OCI-LY1 (cell line): ENCODE data around the gene OR13C8.

Experiments used
- H2AFZ ChIP-seq: fragments of 200-600 bp; sonication (generic), shearing (Covaris generic); 2 replicates; pipeline ENCODE4 v1.6.0; 2014; ENCODE audit warnings: antibody characterized with exemption, mild to moderate bottlenecking, low read length
- H3F3A ChIP-seq: fragments of 200-600 bp; sonication (generic), shearing (Covaris generic); 2 replicates; pipeline ENCODE4 v1.6.0; 2014; ENCODE audit warnings: mild to moderate bottlenecking, antibody characterized with exemption, low read length, moderate library complexity; ENCODE audit not compliant: insufficient read depth
- H3K27ac ChIP-seq: fragments of 200-600 bp; sonication (generic); 2 replicates; pipeline ENCODE4 v1.5.1; 2014; ENCODE audit warnings: low read length, mixed run types, mild to moderate bottlenecking, low read depth; ENCODE audit not compliant: poor library complexity, severe bottlenecking
- H3K27me3 ChIP-seq: fragments of 200-600 bp; sonication (generic); 2 replicates; pipeline ENCODE4 v1.6.0; 2014; ENCODE audit warnings: antibody characterized with exemption, mild to moderate bottlenecking, low read length, moderate library complexity; ENCODE audit not compliant: insufficient read depth
- H3K36me3 ChIP-seq: fragments of 200-600 bp; sonication (generic); 2 replicates; pipeline ENCODE4 v1.6.1; 2014; ENCODE audit warnings: mild to moderate bottlenecking, antibody characterized with exemption, low read length, moderate library complexity, mixed read lengths; ENCODE audit not compliant: insufficient read depth
- H3K4me1 ChIP-seq: fragments of 200-600 bp; sonication (generic); 2 replicates; pipeline ENCODE4 v1.5.1; 2014; ENCODE audit warnings: mild to moderate bottlenecking, low read length, moderate library complexity; ENCODE audit not compliant: insufficient read depth, severe bottlenecking
- H3K4me2 ChIP-seq: fragments of 200-600 bp; sonication (generic), shearing (Covaris generic); 2 replicates; pipeline ENCODE4 v1.6.1; 2014; ENCODE audit warnings: low read length
- H3K4me3 ChIP-seq: fragments of 200-600 bp; sonication (generic); 2 replicates; pipeline ENCODE4 v1.5.1; 2014; ENCODE audit warnings: low read length, low read depth, mild to moderate bottlenecking, mixed read lengths; ENCODE audit not compliant: poor library complexity, severe bottlenecking
- H3K79me2 ChIP-seq: fragments of 200-600 bp; shearing (Covaris generic); 2 replicates; pipeline ENCODE4 v1.6.1; 2016; ENCODE audit warnings: mixed run types, low read length, mixed read lengths; ENCODE audit not compliant: insufficient read depth
- H3K9ac ChIP-seq: fragments of 200-600 bp; sonication (generic), shearing (Covaris generic); 2 replicates; pipeline ENCODE4 v1.6.1; 2014; ENCODE audit warnings: mild to moderate bottlenecking, low read length, mixed read lengths
- H3K9me2 ChIP-seq: fragments of 200-600 bp; sonication (generic), shearing (Covaris generic); 2 replicates; pipeline ENCODE4 v1.6.1; 2014; ENCODE audit warnings: low read depth, mild to moderate bottlenecking, low read length, mixed read lengths
- H3K9me3 ChIP-seq: fragments of 200-600 bp; shearing (Covaris generic); 2 replicates; pipeline ENCODE4 v1.6.1; 2014; ENCODE audit warnings: low read length, mixed read lengths
- H4K20me1 ChIP-seq: fragments of 200-600 bp; sonication (generic), shearing (Covaris generic); 2 replicates; pipeline ENCODE4 v1.6.0; 2016; ENCODE audit warnings: mild to moderate bottlenecking, low read length; ENCODE audit not compliant: insufficient read depth
- EZH2 ChIP-seq: fragments of 200-600 bp; sonication (generic), shearing (Covaris generic); IDR thresholded peaks from 2 replicates; pipeline ENCODE4 v1.8.0; 2017; ENCODE audit warnings: borderline replicate concordance, mixed run types, mild to moderate bottlenecking, antibody characterized with exemption, low read length, moderate library complexity, mixed read lengths
- TF ChIP-seq, protein P1 (sequence below): fragments of 200-600 bp; sonication (generic), shearing (Covaris generic); IDR thresholded peaks from 2 replicates; pipeline ENCODE4 v1.5.1; 2017; ENCODE audit warnings: mild to moderate bottlenecking, antibody characterized with exemption, low read length, moderate library complexity, mixed read lengths

OR13C8 gene

DNA sequence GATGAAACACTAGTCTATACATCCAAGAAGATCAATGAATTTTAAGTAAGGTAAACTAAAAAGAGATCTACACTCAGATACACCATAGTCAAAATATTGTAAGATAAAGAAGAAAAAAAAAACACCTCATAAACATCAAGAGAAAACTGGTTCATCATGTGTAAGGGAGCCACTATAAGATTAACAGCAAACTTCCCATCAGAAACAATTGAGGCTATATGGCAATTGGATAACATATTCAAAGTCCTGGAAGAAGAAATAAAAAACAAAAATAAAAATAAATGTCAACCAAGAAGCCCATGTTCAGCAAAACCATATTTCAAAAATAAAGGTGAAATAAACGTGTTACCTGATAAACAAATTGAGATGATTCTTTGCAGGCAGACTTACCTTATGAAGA is 3.6 kb downstream of the OR13C8 start:
- Histone ChIP-seq H2AFZ (no peak overlapping the region), H3K9me3 (no peaks in the 10 kb centered on the region), H3K9ac (no peak overlapping the region), H3K4me1 (no peaks in the 10 kb centered on the region), H3K9me2 (no peaks in the 10 kb centered on the region), H3K36me3 (no peaks in the 10 kb centered on the region), H3K79me2 (no peaks in the 10 kb centered on the region), H3K4me3 (no peak overlapping the region), H3K27me3 (no peaks in the 10 kb centered on the region), H3K27ac (no peak overlapping the region), H3F3A (no peaks in the 10 kb centered on the region), H4K20me1 (no peaks in the 10 kb centered on the region), H3K4me2 (no peak overlapping the region)
- TF ChIP-seq EZH2 = no peak

DNA sequence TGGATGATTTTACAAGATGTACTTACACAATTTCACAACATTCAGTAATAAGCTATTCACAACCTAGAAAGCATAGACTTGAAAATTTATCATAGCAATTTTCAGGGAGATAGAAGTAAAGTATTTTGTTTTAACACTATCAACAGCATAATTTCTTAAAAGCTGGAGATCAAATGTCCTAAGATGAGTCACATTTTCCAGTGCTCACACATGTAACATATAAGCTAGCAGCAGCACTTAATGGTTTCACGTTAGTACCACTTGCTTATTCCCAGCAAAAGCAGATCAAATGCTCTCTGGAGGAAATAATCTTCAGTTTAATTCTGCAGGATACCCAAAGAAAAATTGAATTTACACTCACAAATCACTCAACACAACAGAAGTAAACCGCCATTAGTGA is 6.5 kb downstream of the OR13C8 start:
- Histone ChIP-seq H3K9me2 (no peaks in the 10 kb centered on the region), H3K79me2 (no peaks in the 10 kb centered on the region), H2AFZ (no peak overlapping the region), H3K27me3 (no peaks in the 10 kb centered on the region), H3K9ac (no peak overlapping the region), H3F3A (no peaks in the 10 kb centered on the region), H3K4me1 (no peaks in the 10 kb centered on the region), H3K36me3 (no peaks in the 10 kb centered on the region), H4K20me1 (no peaks in the 10 kb centered on the region), H3K27ac (no peak overlapping the region), H3K4me2 (no peak overlapping the region), H3K9me3 (no peaks in the 10 kb centered on the region), H3K4me3 (no peak overlapping the region)
- TF ChIP-seq, protein P1, sequence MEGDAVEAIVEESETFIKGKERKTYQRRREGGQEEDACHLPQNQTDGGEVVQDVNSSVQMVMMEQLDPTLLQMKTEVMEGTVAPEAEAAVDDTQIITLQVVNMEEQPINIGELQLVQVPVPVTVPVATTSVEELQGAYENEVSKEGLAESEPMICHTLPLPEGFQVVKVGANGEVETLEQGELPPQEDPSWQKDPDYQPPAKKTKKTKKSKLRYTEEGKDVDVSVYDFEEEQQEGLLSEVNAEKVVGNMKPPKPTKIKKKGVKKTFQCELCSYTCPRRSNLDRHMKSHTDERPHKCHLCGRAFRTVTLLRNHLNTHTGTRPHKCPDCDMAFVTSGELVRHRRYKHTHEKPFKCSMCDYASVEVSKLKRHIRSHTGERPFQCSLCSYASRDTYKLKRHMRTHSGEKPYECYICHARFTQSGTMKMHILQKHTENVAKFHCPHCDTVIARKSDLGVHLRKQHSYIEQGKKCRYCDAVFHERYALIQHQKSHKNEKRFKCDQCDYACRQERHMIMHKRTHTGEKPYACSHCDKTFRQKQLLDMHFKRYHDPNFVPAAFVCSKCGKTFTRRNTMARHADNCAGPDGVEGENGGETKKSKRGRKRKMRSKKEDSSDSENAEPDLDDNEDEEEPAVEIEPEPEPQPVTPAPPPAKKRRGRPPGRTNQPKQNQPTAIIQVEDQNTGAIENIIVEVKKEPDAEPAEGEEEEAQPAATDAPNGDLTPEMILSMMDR = no peak
- TF ChIP-seq EZH2 = no peak

DNA sequence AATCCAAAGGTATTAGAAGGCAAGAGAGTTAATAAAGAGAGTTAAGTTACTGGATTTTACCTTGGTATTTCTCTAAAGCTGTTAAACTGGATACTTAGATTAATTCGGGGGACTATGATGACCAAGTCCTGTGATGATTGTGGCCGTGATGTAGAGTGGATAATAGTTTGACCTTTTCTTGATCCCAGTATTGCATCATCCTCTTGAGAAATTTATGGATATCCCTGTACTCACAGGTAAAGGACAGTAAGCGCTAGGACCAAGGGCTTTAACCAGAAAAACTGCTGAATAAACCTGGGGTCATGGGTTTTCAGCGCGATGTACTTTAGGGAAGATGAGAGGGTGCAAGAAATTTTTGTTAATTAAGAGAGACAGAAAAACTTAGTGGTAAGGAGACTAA is 8.3 kb downstream of the OR13C8 start:
- H3K9ac ChIP-seq = no peak overlapping the region
- no peaks in the 10 kb centered on the region for H4K20me1 ChIP-seq
- no peak overlapping the region for H3K27ac ChIP-seq
- no peaks in the 10 kb centered on the region for H3K27me3 ChIP-seq
- H3K79me2 ChIP-seq = no peaks in the 10 kb centered on the region
- no peaks in the 10 kb centered on the region for H3K9me3 ChIP-seq
- no peaks in the 10 kb centered on the region for H3K9me2 ChIP-seq
- no peaks in the 10 kb centered on the region for H3F3A ChIP-seq
- no peaks in the 10 kb centered on the region for H3K4me1 ChIP-seq
- H3K4me2 ChIP-seq = no peak overlapping the region
- TF ChIP-seq EZH2 = no peak
- TF ChIP-seq, protein P1 = no peak
- no peak overlapping the region for H3K4me3 ChIP-seq
- no peak overlapping the region for H2AFZ ChIP-seq
- H3K36me3 ChIP-seq = no peaks in the 10 kb centered on the region

DNA sequence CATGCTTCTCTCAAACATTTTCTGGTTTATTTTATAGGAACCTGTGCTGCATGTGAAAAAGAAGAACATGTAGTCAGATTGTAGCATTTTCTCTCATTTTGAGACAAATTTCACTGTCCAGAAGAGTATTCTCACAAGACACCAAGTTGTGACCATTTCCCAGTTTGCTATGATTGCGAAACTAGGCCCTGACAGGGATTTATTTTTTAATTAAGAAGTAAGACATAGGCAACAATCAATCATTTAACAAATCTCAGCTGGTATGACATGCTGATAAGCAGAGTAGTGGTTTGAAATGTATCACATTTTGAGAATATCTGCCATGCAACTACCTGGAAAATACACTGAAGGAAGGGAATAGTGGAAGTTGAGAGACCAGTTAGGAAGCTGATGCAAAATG is 11.6 kb downstream of the OR13C8 start:
- H3K79me2 ChIP-seq = no peaks in the 10 kb centered on the region
- H3F3A ChIP-seq = no peaks in the 10 kb centered on the region
- H2AFZ ChIP-seq = no peak overlapping the region

More for the DNA sequence above, 11.6 kb downstream of the OR13C8 start:
- no peak for TF ChIP-seq EZH2
- TF ChIP-seq, protein P1 = no peak
- no peak overlapping the region for H3K4me3 ChIP-seq
- no peak overlapping the region for H3K9ac ChIP-seq
- H3K4me2 ChIP-seq = no peak overlapping the region
- H3K9me2 ChIP-seq = no peaks in the 10 kb centered on the region
- no peaks in the 10 kb centered on the region for H3K4me1 ChIP-seq
- no peaks in the 10 kb centered on the region for H3K27me3 ChIP-seq
- H3K9me3 ChIP-seq = no peaks in the 10 kb centered on the region
- no peaks in the 10 kb centered on the region for H4K20me1 ChIP-seq
- H3K27ac ChIP-seq = no peak overlapping the region
- no peaks in the 10 kb centered on the region for H3K36me3 ChIP-seq
